BJ (cell line): ENCODE data around the gene KDM8. TPM values are rescaled to one million over a fixed set of nuclear protein-coding genes. Genes with fewer than 3 reads are reported as not detected.
"Not testable (repeated sequence)": the region's sequence is repeated elsewhere in the genome, so short reads cannot be mapped to it uniquely, and the experiment has no call there.

Source experiments
- CTCF ChIA-PET: fragments of 350-600 bp; formaldehyde crosslinking; extraction: SDS; loops from one replicate; lab custom pipeline; 2021; ENCODE audit warnings: antibody characterized with exemption, inconsistent platforms; lab: Yijun Ruan, JAX
- POLR2A ChIA-PET: fragments of 300-600 bp; sonication (Branson Sonifier 250); formaldehyde crosslinking; extraction: SDS; loops from one replicate; lab custom pipeline; 2021; ENCODE audit warnings: antibody characterized with exemption; lab: Charles Lee
- DNase-seq: peaks from one replicate; pipeline ENCODE4 v3.0.0-alpha.2; 2011; ENCODE audit warnings: low read depth
- H3K27me3 ChIP-seq: 2 replicates; pipeline ENCODE4 v1.6.0; 2011; ENCODE audit warnings: low read length; ENCODE audit not compliant: control insufficient read depth, insufficient read depth
- H3K36me3 ChIP-seq: 2 replicates; pipeline ENCODE4 v1.5.1; 2011; ENCODE audit warnings: low read length; ENCODE audit not compliant: control insufficient read depth, insufficient read depth
- H3K4me3 ChIP-seq: 2 replicates; pipeline ENCODE4 v1.5.1; 2011; ENCODE audit warnings: low read depth, mild to moderate bottlenecking, control low read depth, low read length
- CTCF ChIP-seq: IDR thresholded peaks from 2 replicates; pipeline ENCODE4 v1.5.1; 2011; ENCODE audit warnings: low read depth, mild to moderate bottlenecking, control low read depth, inconsistent platforms, low read length, moderate library complexity; ENCODE audit not compliant: insufficient read depth
- polyA plus RNA-seq: library from polyadenylated mRNA; depleted of rRNA; stranded (reverse); fragments of >200 nt; gene quantifications from 2 replicates; pipeline ENCODE4 v1.2.3, GENCODE V29; 2011

The KDM8 gene
- polyA plus RNA-seq, 1 experiment: 3.7 TPM

- POLR2A ChIA-PET: no interaction called here
- DNase-seq: no peak
- Histone ChIP-seq H3K4me3 (no peak overlapping the region), H3K27me3 (peaks cover 4% of the 10 kb centered on the region; the same call in 1 of the 2 replicates), H3K36me3 (no peaks in the 10 kb centered on the region)
- CTCF ChIA-PET: no interaction called here
- no peak for TF ChIP-seq CTCF
Observed at GRCh38 chr16:27195941-27196595, 7.3 kb upstream of the KDM8 start.

GRCh38 chr16:27197004-27197403 lies 6.3 kb upstream of the KDM8 start:
- ChIA-PET POLR2A (no interaction called here), CTCF (interaction anchor here (1.2 kb wide), 1 partner anchor 171 kb away, joined by 3 read pairs; no protein-coding TSS in a partner anchor)
- Histone ChIP-seq H3K27me3 (peaks cover 2% of the 10 kb centered on the region; the same call in 1 of the 2 replicates), H3K36me3 (no peaks in the 10 kb centered on the region), H3K4me3 (no peak overlapping the region)
- no peak for TF ChIP-seq CTCF
- DNase-seq: no peak

GRCh38 chr16:27198451-27199234 lies 4.7 kb upstream of the KDM8 start:
- Histone ChIP-seq H3K27me3 (peaks cover 2% of the 10 kb centered on the region; the same call in 1 of the 2 replicates), H3K36me3 (no peaks in the 10 kb centered on the region), H3K4me3 (no peak overlapping the region)
- no peak for DNase-seq
- TF ChIP-seq CTCF: no peak
- CTCF ChIA-PET: no interaction called here
- POLR2A ChIA-PET: no interaction called here

- POLR2A ChIA-PET: no interaction called here
- Histone ChIP-seq H3K36me3 (no peaks in the 10 kb centered on the region), H3K4me3 (no peak overlapping the region), H3K27me3 (peaks cover 2% of the 10 kb centered on the region; the same call in 1 of the 2 replicates)
- DNase-seq: no peak
- TF ChIP-seq CTCF: no peak
- CTCF ChIA-PET: no interaction called here
Observed at GRCh38 chr16:27199235-27199586, 4.1 kb upstream of the KDM8 start.

- no peaks in the 10 kb centered on the region for H3K36me3 ChIP-seq
- peaks cover 2% of the 10 kb centered on the region; the same call in 1 of the 2 replicates for H3K27me3 ChIP-seq
- DNase-seq: no peak
- H3K4me3 ChIP-seq: no peak overlapping the region
- TF ChIP-seq CTCF: no peak
- ChIA-PET POLR2A (no interaction called here), CTCF (no interaction called here)
Observed at GRCh38 chr16:27199736-27200135, 3.6 kb upstream of the KDM8 start.

- H3K36me3 ChIP-seq, CTCF ChIA-PET, H3K4me3 ChIP-seq, DNase-seq, POLR2A ChIA-PET, H3K27me3 ChIP-seq: not testable (repeated sequence)
Observed at GRCh38 chr16:27200914-27201313, 2.4 kb upstream of the KDM8 start.
